Immature natural killer cell (primary cell): ENCODE data around the gene BPIFB3. TPM values are rescaled to one million over a fixed set of nuclear protein-coding genes. Genes with fewer than 3 reads are reported as not detected.

Experiments
- DNase-seq, 3 donors: peaks; one replicate each; pipeline ENCODE4 v3.0.0; 2022; ENCODE audit warnings: mixed read lengths in 1 of 3
- H3K27ac Mint-ChIP-seq, 6 donors: one replicate each; pipeline ENCODE4 v1.8.0; 2020; ENCODE audit warnings: mixed read lengths in 6 of 6, mild to moderate bottlenecking in 5 of 6, inconsistent platforms in 4 of 6, moderate library complexity in 3 of 6
- H3K27me3 Mint-ChIP-seq, 3 donors: one replicate each; pipeline ENCODE4 v1.8.0; 2020 to 2021; ENCODE audit warnings: low read depth in 3 of 3, mild to moderate bottlenecking in 3 of 3, mixed read lengths in 3 of 3, moderate library complexity in 3 of 3, inconsistent platforms in 1 of 3
- H3K36me3 Mint-ChIP-seq, 3 donors: one replicate each; pipeline ENCODE4 v1.8.0; 2020; ENCODE audit warnings: mixed read lengths in 3 of 3, inconsistent platforms in 2 of 3, mild to moderate bottlenecking in 2 of 3
- H3K4me1 Mint-ChIP-seq, 2 donors: one replicate each; pipeline ENCODE4 v1.8.0; 2020; ENCODE audit warnings: inconsistent platforms in 2 of 2, mild to moderate bottlenecking in 2 of 2, mixed read lengths in 2 of 2, moderate library complexity in 1 of 2
- H3K4me3 Mint-ChIP-seq, 5 donors: one replicate each; pipeline ENCODE4 v1.8.0; 2020; ENCODE audit warnings: mild to moderate bottlenecking in 5 of 5, mixed read lengths in 5 of 5, inconsistent platforms in 3 of 5, moderate library complexity in 3 of 5
- H3K9me3 Mint-ChIP-seq, 6 donors: one replicate each; pipeline ENCODE4 v1.8.0; 2020; ENCODE audit warnings: mild to moderate bottlenecking in 6 of 6, mixed read lengths in 6 of 6, inconsistent platforms in 4 of 6, moderate library complexity in 3 of 6
- polyA plus RNA-seq, 3 donors: library from polyadenylated mRNA; unstranded; fragments of 300-500 nt; fragmentation: Illumina TruSeq; gene quantifications; one replicate each; pipeline ENCODE4 v1.2.3, GENCODE V29; 2021

The BPIFB3 gene
- polyA plus RNA-seq, 3 donors from 2014 or later, result not detected

GRCh38 chr20:33069673-33070072 lies 16.0 kb downstream of the BPIFB3 start:
- H3K36me3 Mint-ChIP-seq, result no peaks in the 10 kb centered on the region
- DNase-seq, result no peak
- H3K4me1 Mint-ChIP-seq, result no peaks in the 10 kb centered on the region
- no peaks in the 10 kb centered on the region for H3K9me3 Mint-ChIP-seq
- no peak overlapping the region for H3K4me3 Mint-ChIP-seq
- no peak overlapping the region for H3K27ac Mint-ChIP-seq
- H3K27me3 Mint-ChIP-seq, result peaks cover 0 to 12% (median 2%) of the 10 kb centered on the region in 3 donors

GRCh38 chr20:33070111-33071053 lies 16.7 kb downstream of the BPIFB3 start:
- no peaks in the 10 kb centered on the region for H3K9me3 Mint-ChIP-seq
- H3K36me3 Mint-ChIP-seq, result no peaks in the 10 kb centered on the region
- no peak overlapping the region for H3K4me3 Mint-ChIP-seq
- no peak for DNase-seq
- no peak overlapping the region for H3K27ac Mint-ChIP-seq
- no peaks in the 10 kb centered on the region for H3K4me1 Mint-ChIP-seq
- peaks cover 0 to 14% (median 2%) of the 10 kb centered on the region in 3 donors for H3K27me3 Mint-ChIP-seq

GRCh38 chr20:33071198-33071597 lies 17.5 kb downstream of the BPIFB3 start:
- no peak overlapping the region for H3K27ac Mint-ChIP-seq

GRCh38 chr20:33072362-33072761 lies 18.7 kb downstream of the BPIFB3 start:
- H3K27me3 Mint-ChIP-seq, result peaks cover 0 to 14% (median 0%) of the 10 kb centered on the region in 3 donors
- DNase-seq, result no peak
- no peaks in the 10 kb centered on the region for H3K4me1 Mint-ChIP-seq
- no peaks in the 10 kb centered on the region for H3K9me3 Mint-ChIP-seq
- no peaks in the 10 kb centered on the region for H3K36me3 Mint-ChIP-seq
- H3K4me3 Mint-ChIP-seq, result no peak overlapping the region
- no peak overlapping the region for H3K27ac Mint-ChIP-seq

More at GRCh38 chr20:33071198-33071597, 17.5 kb downstream of the BPIFB3 start:
- Mint-ChIP-seq H3K9me3 (no peaks in the 10 kb centered on the region), H3K27me3 (peaks cover 0 to 14% (median 0%) of the 10 kb centered on the region in 3 donors), H3K4me3 (no peak overlapping the region), H3K4me1 (no peaks in the 10 kb centered on the region), H3K36me3 (no peaks in the 10 kb centered on the region)
- DNase-seq, result no peak

GRCh38 chr20:33072813-33073212 lies 19.1 kb downstream of the BPIFB3 start:
- no peaks in the 10 kb centered on the region for H3K9me3 Mint-ChIP-seq
- H3K27me3 Mint-ChIP-seq, result peaks cover 0 to 12% (median 0%) of the 10 kb centered on the region in 3 donors
- no peak for DNase-seq
- no peak overlapping the region for H3K4me3 Mint-ChIP-seq
- H3K36me3 Mint-ChIP-seq, result no peaks in the 10 kb centered on the region
- no peak overlapping the region for H3K27ac Mint-ChIP-seq
- no peaks in the 10 kb centered on the region for H3K4me1 Mint-ChIP-seq

GRCh38 chr20:33074675-33075074 lies 21.0 kb downstream of the BPIFB3 start:
- no peak for DNase-seq
- Mint-ChIP-seq H3K27ac (no peak overlapping the region), H3K36me3 (no peaks in the 10 kb centered on the region), H3K9me3 (no peaks in the 10 kb centered on the region), H3K4me3 (no peak overlapping the region), H3K27me3 (peaks cover 0 to 9% (median 0%) of the 10 kb centered on the region in 3 donors), H3K4me1 (no peaks in the 10 kb centered on the region)

- Mint-ChIP-seq H3K4me1 (no peaks in the 10 kb centered on the region), H3K9me3 (no peaks in the 10 kb centered on the region), H3K4me3 (no peak overlapping the region), H3K27ac (no peak overlapping the region), H3K27me3 (peaks cover 0 to 8% (median 0%) of the 10 kb centered on the region in 3 donors), H3K36me3 (no peaks in the 10 kb centered on the region)
- DNase-seq, result no peak
Measured at GRCh38 chr20:33075281-33075680, 21.6 kb downstream of the BPIFB3 start.

GRCh38 chr20:33076662-33077372 lies 23.1 kb downstream of the BPIFB3 start:
- Mint-ChIP-seq H3K4me1 (no peaks in the 10 kb centered on the region), H3K27ac (no peak overlapping the region), H3K27me3 (peaks cover 0 to 5% (median 0%) of the 10 kb centered on the region in 3 donors), H3K36me3 (no peaks in the 10 kb centered on the region), H3K4me3 (no peak overlapping the region), H3K9me3 (no peaks in the 10 kb centered on the region)
- no peak for DNase-seq

- no peaks in the 10 kb centered on the region for H3K4me1 Mint-ChIP-seq
- H3K27me3 Mint-ChIP-seq, result peaks cover 0 to 5% (median 0%) of the 10 kb centered on the region in 3 donors
- no peaks in the 10 kb centered on the region for H3K36me3 Mint-ChIP-seq
- no peak within 1 kb of the TSS for H3K27ac Mint-ChIP-seq
- H3K9me3 Mint-ChIP-seq, result no peaks in the 10 kb centered on the region
- no peak within 1 kb of the TSS for H3K4me3 Mint-ChIP-seq
- DNase-seq, result no peak
Measured at GRCh38 chr20:33079259-33079658, 25.6 kb downstream of the BPIFB3 start, which contains the start of gene BPIFB4. Gene BPIFB4, plus strand, starts transcription at chr20:33079643. Its CDS starts 1,884 bp downstream, at chr20:33081527.

GRCh38 chr20:33081411-33082154 lies 27.9 kb downstream of the BPIFB3 start:
- Mint-ChIP-seq H3K36me3 (no peaks in the 10 kb centered on the region), H3K4me3 (no peak overlapping the region), H3K27ac (no peak overlapping the region), H3K9me3 (no peaks in the 10 kb centered on the region), H3K27me3 (peaks cover 0 to 2% (median 0%) of the 10 kb centered on the region in 3 donors), H3K4me1 (no peaks in the 10 kb centered on the region)
- DNase-seq, result no peak

GRCh38 chr20:33082546-33082945 lies 28.8 kb downstream of the BPIFB3 start:
- Mint-ChIP-seq H3K36me3 (no peaks in the 10 kb centered on the region), H3K9me3 (no peaks in the 10 kb centered on the region), H3K4me1 (no peaks in the 10 kb centered on the region), H3K27me3 (peaks cover 0 to 5% (median 0%) of the 10 kb centered on the region in 3 donors), H3K27ac (no peak overlapping the region), H3K4me3 (no peak overlapping the region)
- DNase-seq, result no peak

GRCh38 chr20:33083544-33084340 lies 30.0 kb downstream of the BPIFB3 start:
- Mint-ChIP-seq H3K27me3 (peaks cover 0 to 5% (median 0%) of the 10 kb centered on the region in 3 donors), H3K4me3 (no peak overlapping the region), H3K4me1 (no peaks in the 10 kb centered on the region), H3K9me3 (no peaks in the 10 kb centered on the region), H3K36me3 (no peaks in the 10 kb centered on the region), H3K27ac (no peak overlapping the region)
- DNase-seq, result no peak

GRCh38 chr20:33084722-33085121 lies 31.0 kb downstream of the BPIFB3 start:
- H3K27me3 Mint-ChIP-seq, result peaks cover 0 to 5% (median 0%) of the 10 kb centered on the region in 3 donors
- H3K9me3 Mint-ChIP-seq, result no peaks in the 10 kb centered on the region
- no peaks in the 10 kb centered on the region for H3K36me3 Mint-ChIP-seq
- no peaks in the 10 kb centered on the region for H3K4me1 Mint-ChIP-seq
- DNase-seq, result no peak
- no peak overlapping the region for H3K4me3 Mint-ChIP-seq
- H3K27ac Mint-ChIP-seq, result no peak overlapping the region
